HepG2 (cell line): ENCODE data around the gene DHX16. TPM values are rescaled to one million over a fixed set of nuclear protein-coding genes. Genes with fewer than 3 reads are reported as not detected.

Experiments
- HMGXB4 ChIP-seq, 2 experiments: sonication (generic) in 1 of 2; formaldehyde crosslinking in 1 of 2; IDR thresholded peaks; 2 replicates each; pipeline versions ENCODE4 v1.4.0 to v1.6.1; 2018 to 2020; ENCODE audit warnings: missing genetic modification reagents in 2 of 2, borderline replicate concordance in 1 of 2, low read depth in 1 of 2, mild to moderate bottlenecking in 1 of 2, missing biosample characterization in 1 of 2
- HNF1B ChIP-seq: sonication (generic); formaldehyde crosslinking; IDR thresholded peaks from 2 replicates; pipeline ENCODE4 v1.5.1; 2020; ENCODE audit warnings: mild to moderate bottlenecking, moderate library complexity, missing genetic modification reagents
- HNF4G ChIP-seq, 2 experiments: sonication (generic) in 1 of 2; formaldehyde crosslinking in 1 of 2; IDR thresholded peaks; 2 replicates each; pipeline versions ENCODE4 v1.4.0 to v1.6.1; 2011 to 2020; ENCODE audit warnings: borderline replicate concordance in 2 of 2, low read depth in 2 of 2, mild to moderate bottlenecking in 2 of 2, low read length in 1 of 2, missing genetic modification reagents in 1 of 2, moderate library complexity in 1 of 2
- JUN ChIP-seq: sonication (generic); formaldehyde crosslinking; IDR thresholded peaks from 2 replicates; pipeline ENCODE4 v1.4.0; 2020; ENCODE audit warnings: mild to moderate bottlenecking, missing genetic modification reagents
- KDM5A ChIP-seq: fragments of 200-600 bp; sonication (generic); IDR thresholded peaks from 2 replicates; pipeline ENCODE4 v1.7.0; 2018; ENCODE audit warnings: antibody characterized with exemption, mild to moderate bottlenecking, low read length, borderline replicate concordance
- KLF6 ChIP-seq: IDR thresholded peaks from 2 replicates; pipeline ENCODE4 v1.8.0; 2016; ENCODE audit warnings: missing biosample characterization, missing genetic modification reagents
- RFXANK ChIP-seq: IDR thresholded peaks from 2 replicates; pipeline ENCODE4 v1.6.1; 2016
- ZFP36L2 ChIP-seq: sonication (generic); formaldehyde crosslinking; IDR thresholded peaks from 2 replicates; pipeline ENCODE4 v1.4.0; 2020; ENCODE audit warnings: missing genetic modification reagents
- ZFP91 ChIP-seq: sonication (generic); formaldehyde crosslinking; IDR thresholded peaks from 2 replicates; pipeline ENCODE4 v1.9.0; 2022; ENCODE audit warnings: missing genetic modification reagents, mild to moderate bottlenecking, borderline replicate concordance
- ZNF142 ChIP-seq: sonication (generic); formaldehyde crosslinking; IDR thresholded peaks from 2 replicates; pipeline ENCODE4 v1.4.0; 2020; ENCODE audit warnings: missing genetic modification reagents
- ZNF280B ChIP-seq: sonication (generic); formaldehyde crosslinking; IDR thresholded peaks from 2 replicates; pipeline ENCODE4 v1.5.0; 2020; ENCODE audit warnings: missing genetic modification reagents, mild to moderate bottlenecking, borderline replicate concordance
- ZNF468 ChIP-seq: sonication (generic); formaldehyde crosslinking; IDR thresholded peaks from 2 replicates; pipeline ENCODE4 v1.8.0; 2022; ENCODE audit warnings: mild to moderate bottlenecking, moderate library complexity, missing genetic modification reagents
- polyA plus RNA-seq, 8 experiments: library from polyadenylated mRNA; depleted of rRNA in 3 of 8; stranded (reverse) in 7 of 8; unstranded in 1 of 8; fragments of >200 nt; fragmentation: Illumina TruSeq in 4 of 8; extraction: Trizol in 4 of 8; gene quantifications; 2 replicates each; pipeline versions ENCODE4 v1.2.1 to v1.2.3, GENCODE V29; 2011 to 2016; ENCODE audit warnings: low read depth in 4 of 8, missing spikeins in 1 of 8, mixed read lengths in 1 of 8; ENCODE audit not compliant: insufficient read depth in 1 of 8
- total RNA-seq, 5 experiments: library from RNA; depleted of rRNA; stranded (reverse); fragments of >200 nt; fragmentation: Illumina TruSeq; extraction: Trizol; gene quantifications; 2 replicates each; pipeline ENCODE4 v1.2.3, GENCODE V29; 2016; ENCODE audit warnings: low read depth in 1 of 5

The DHX16 gene
- total and polyA plus RNA-seq, 2 of the 13 experiments (the other 11 are each of a cell fraction or from before 2014, with no cell fraction given) = 57.0 to 58.5 TPM

- TF ChIP-seq ZFP91 = peak; percentile 78; the same call in 1 of the 2 replicates
- peak; percentile 42; the same call in 1 of the 2 replicates for TF ChIP-seq RFXANK (CRISPR knock-in tag)
- TF ChIP-seq ZNF280B (CRISPR knock-in tag) = no peak
- TF ChIP-seq ZFP36L2 (CRISPR knock-in tag) = no peak
- no peak for TF ChIP-seq ZNF468
- peak; percentile 100 for TF ChIP-seq KLF6 (CRISPR knock-in tag)
- peak; percentile 17 to 32; a peak in 2 of 4 replicates for TF ChIP-seq HMGXB4 (CRISPR knock-in tag; IDR thresholded peaks at IDR 0.05; ENCODE audit: borderline replicate concordance in 1 of 2, low read depth in 1 of 2)
- TF ChIP-seq ZNF142 (CRISPR knock-in tag) = no peak; the same call in 1 of the 2 replicates
- peak; percentile 73 for TF ChIP-seq HNF1B
- no peak; the same call in 1 of the 2 replicates for TF ChIP-seq HNF4G (IDR thresholded peaks at IDR 0.05; ENCODE audit: borderline replicate concordance, low read depth, low read length)
- TF ChIP-seq HNF4G (CRISPR knock-in tag; IDR thresholded peaks at IDR 0.05; ENCODE audit: borderline replicate concordance, low read depth) = no peak
- TF ChIP-seq JUN = no peak
- no peak for TF ChIP-seq KDM5A
Observed at GRCh38 chr6:30616811-30617564, 55.8 kb downstream of the DHX16 start, which contains the start of gene PPP1R10 (continued).
